Thyroid gland (tissue), 4 donors: Measurements from ENCODE around the gene MAP7D3. TPM values are rescaled to one million over a fixed set of nuclear protein-coding genes. Genes with fewer than 3 reads are reported as not detected.

ENCODE experiments used
- DNase-seq, 2 donors: peaks; one replicate each; pipeline ENCODE4 v3.0.0-alpha.2; 2019
- H3K27ac ChIP-seq, 3 donors: fragments of 200-600 bp; sonication (generic); 1 replicate in 2 of 3; 2 replicates in 1 of 3; pipeline ENCODE4 v1.5.1; 2016 to 2019; ENCODE audit warnings: mild to moderate bottlenecking in 1 of 3, moderate library complexity in 1 of 3
- H3K27me3 ChIP-seq: fragments of 200-600 bp; sonication (generic); one replicate; pipeline ENCODE4 v1.5.1; 2019
- H3K36me3 ChIP-seq, 2 donors: fragments of 200-600 bp; sonication (generic); one replicate each; pipeline ENCODE4 v1.5.1; 2016 to 2019
- H3K4me1 ChIP-seq, 2 donors: fragments of 200-600 bp; sonication (generic); one replicate each; pipeline ENCODE4 v1.5.1; 2017 to 2019
- H3K4me3 ChIP-seq, 3 donors: fragments of 200-600 bp; sonication (generic); replicated peaks in 1 of 3; 1 replicate in 2 of 3; 2 replicates in 1 of 3; pipeline ENCODE4 v1.5.1; 2016; ENCODE audit warnings: mild to moderate bottlenecking in 1 of 3
- H3K9me3 ChIP-seq: fragments of 200-600 bp; sonication (generic); one replicate; pipeline ENCODE4 v1.5.1; 2017
- CTCF ChIP-seq, 6 experiments: fragments of 200-600 bp in 3 of 6; fragments of 450-650 bp in 3 of 6; sonication (generic) in 3 of 6; IDR thresholded peaks; one replicate each; pipeline ENCODE4 v1.5.1; 2016 to 2019; ENCODE audit warnings: antibody characterized with exemption in 6 of 6, mild to moderate bottlenecking in 2 of 6, inconsistent platforms in 1 of 6, moderate library complexity in 1 of 6
- POLR2A ChIP-seq, 2 donors: fragments of 450-650 bp; IDR thresholded peaks; one replicate each; pipeline ENCODE4 v1.6.1; 2017; ENCODE audit warnings: antibody characterized with exemption in 2 of 2, mild to moderate bottlenecking in 2 of 2, moderate library complexity in 1 of 2
- WGBS, 2 donors: methylation state at CpG; one replicate each; pipeline ENCODE4 v1.1.5; 2017; 5-methylcytosine and 5-hydroxymethylcytosine counted together
- intact Hi-C: fragments of 100-400 bp; cut with DNase I; formaldehyde crosslinking; loops from one replicate; pipeline ENCODE4 v1.15.1; 2023
- total RNA-seq, 4 donors: library from RNA; depleted of rRNA; stranded (reverse); fragments of >200 nt; gene quantifications; one replicate each; pipeline ENCODE4 v1.2.3, GENCODE V29; 2016

Gene MAP7D3
- total RNA-seq, 4 donors from 2014 or later, result 13.8 to 22.2 (median 14.6) TPM

- Histone ChIP-seq H3K27me3 (no peaks in the 10 kb centered on the region), H3K4me1 (peaks cover 50 to 73% of the 10 kb centered on the region in 2 donors), H3K4me3 (no peak overlapping the region), H3K27ac (peak overlapping the region; percentile 70 to 90 (median 76)), H3K9me3 (no peaks in the 10 kb centered on the region), H3K36me3 (no peaks in the 10 kb centered on the region)
- intact Hi-C loops, result no loop called here
- TF ChIP-seq POLR2A (IDR thresholded peaks at IDR 0.05), result no peak
- no peak for TF ChIP-seq CTCF (IDR thresholded peaks at IDR 0.05)
- 77 to 88% methylated on average over 6 of the region's 6 CpGs for WGBS, 2 donors
- peak in 1 of 2 donors; percentile 34 for DNase-seq
Observed at GRCh38 chrX:136198678-136199243, 52.4 kb downstream of the MAP7D3 start.

- intact Hi-C loops, result no loop called here
- Histone ChIP-seq H3K4me1 (peaks cover 44 to 74% of the 10 kb centered on the region in 2 donors), H3K27me3 (no peaks in the 10 kb centered on the region), H3K4me3 (no peak overlapping the region), H3K36me3 (no peaks in the 10 kb centered on the region), H3K27ac (peak overlapping the region; percentile 70 to 90 (median 76)), H3K9me3 (no peaks in the 10 kb centered on the region)
- no peak for TF ChIP-seq POLR2A (IDR thresholded peaks at IDR 0.05)
- DNase-seq, result no peak
Observed at GRCh38 chrX:136198010-136198409, 53.2 kb downstream of the MAP7D3 start.

- Histone ChIP-seq H3K4me1 (peaks cover 45 to 77% of the 10 kb centered on the region in 2 donors), H3K27ac (peak overlapping the region in 2 of 3 donors; percentile 70 to 90), H3K36me3 (no peaks in the 10 kb centered on the region), H3K4me3 (no peak overlapping the region), H3K27me3 (no peaks in the 10 kb centered on the region), H3K9me3 (no peaks in the 10 kb centered on the region)
- 88 to 90% methylated on average over 7 of the region's 7 CpGs for WGBS, 2 donors
- no peak for DNase-seq
- TF ChIP-seq POLR2A (IDR thresholded peaks at IDR 0.05) (no peak), CTCF (IDR thresholded peaks at IDR 0.05) (no peak)
- intact Hi-C loops, result no loop called here
Observed at GRCh38 chrX:136196691-136197155, 54.5 kb downstream of the MAP7D3 start.

- intact Hi-C loops, result no loop called here
- TF ChIP-seq CTCF (IDR thresholded peaks at IDR 0.05) (no peak), POLR2A (IDR thresholded peaks at IDR 0.05) (no peak)
- no peaks in the 10 kb centered on the region for H3K27me3 ChIP-seq
- 71 to 76% methylated on average over 4 of the region's 4 CpGs for WGBS, 2 donors
- H3K27ac ChIP-seq, result peak overlapping the region; percentile 59 to 90 (median 70)
- H3K36me3 ChIP-seq, result no peaks in the 10 kb centered on the region
- no peak for DNase-seq
- no peaks in the 10 kb centered on the region for H3K9me3 ChIP-seq
- H3K4me1 ChIP-seq, result peaks cover 42 to 82% of the 10 kb centered on the region in 2 donors
- no peak overlapping the region for H3K4me3 ChIP-seq
Observed at GRCh38 chrX:136195247-136195646, 56.0 kb downstream of the MAP7D3 start.

GRCh38 chrX:136194536-136194935, 56.7 kb downstream of the MAP7D3 start:
- Histone ChIP-seq H3K4me3 (no peak overlapping the region), H3K9me3 (no peaks in the 10 kb centered on the region), H3K36me3 (no peaks in the 10 kb centered on the region), H3K4me1 (peaks cover 39 to 86% of the 10 kb centered on the region in 2 donors), H3K27me3 (no peaks in the 10 kb centered on the region), H3K27ac (peak overlapping the region; percentile 22 to 90 (median 59))
- no peak for DNase-seq
- 72 to 83% methylated on average over 2 of the region's 2 CpGs for WGBS, 2 donors
- no peak for TF ChIP-seq POLR2A (IDR thresholded peaks at IDR 0.05)
- TF ChIP-seq CTCF (IDR thresholded peaks at IDR 0.05), result no peak
- intact Hi-C loops, result no loop called here
